Right lobe of liver (tissue), 4 donors: Measurements from ENCODE around the gene ALPP.

Experiments used
- POLR2A ChIP-seq: fragments of 450-650 bp; IDR thresholded peaks from one replicate; pipeline ENCODE4 v1.6.1; 2017; ENCODE audit warnings: antibody characterized with exemption, mild to moderate bottlenecking
- TF ChIP-seq, protein P1 (sequence below), 4 donors: fragments of 200-600 bp in 3 of 4; fragments of 450-650 bp in 1 of 4; IDR thresholded peaks; one replicate each; pipeline versions ENCODE4 v1.5.1 to v1.8.0; 2016 to 2022; ENCODE audit warnings: antibody characterized with exemption in 4 of 4, mild to moderate bottlenecking in 2 of 4
- donor health status: DM: no; HTN: no; CAD: no.
- donor health status: DM: no; HTN: no; CAD: no.
- donor health status: DM: no; HTN: yes; CAD: no.

DNA sequence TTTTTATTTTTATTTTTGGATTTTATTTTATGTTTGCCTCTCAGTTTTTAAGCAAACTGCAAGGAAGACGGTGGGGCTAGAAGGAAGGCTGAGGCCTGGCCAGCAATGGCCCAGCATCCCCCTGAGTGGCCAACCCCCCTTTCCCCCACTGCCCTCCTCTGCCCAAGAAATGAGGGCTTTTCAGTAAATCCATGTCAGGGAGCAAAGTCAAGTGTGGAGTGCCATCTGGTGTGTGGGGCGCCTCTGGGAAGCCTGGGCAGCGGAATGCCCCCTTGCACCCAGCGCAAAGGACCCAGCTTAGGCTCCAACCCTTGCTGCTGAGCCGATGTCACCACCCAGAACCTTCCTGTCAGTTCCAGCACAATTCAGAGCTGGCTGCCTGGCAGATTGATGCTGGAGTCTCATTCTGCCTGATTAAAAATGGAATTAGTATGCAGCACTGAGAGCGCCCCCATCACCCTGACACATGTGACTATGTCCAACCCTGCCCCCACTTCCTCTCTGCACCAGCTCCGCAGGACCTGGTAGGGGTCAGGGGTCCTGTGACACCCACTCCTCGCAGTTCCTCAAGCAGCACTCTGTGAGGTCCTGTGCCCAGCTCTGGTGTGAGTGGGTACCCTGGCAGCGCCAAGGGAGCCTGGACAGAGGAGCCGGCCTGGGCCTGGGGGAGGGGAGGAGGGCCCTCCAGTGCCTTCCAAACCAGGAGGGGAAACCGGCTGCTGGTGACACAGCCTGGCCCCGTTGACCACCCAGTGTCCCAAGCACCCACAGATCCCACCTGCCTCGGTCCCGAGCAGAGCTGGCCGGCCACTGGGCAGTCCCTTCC, 9.2 kb upstream of the ALPP start:
- TF ChIP-seq, protein P1, sequence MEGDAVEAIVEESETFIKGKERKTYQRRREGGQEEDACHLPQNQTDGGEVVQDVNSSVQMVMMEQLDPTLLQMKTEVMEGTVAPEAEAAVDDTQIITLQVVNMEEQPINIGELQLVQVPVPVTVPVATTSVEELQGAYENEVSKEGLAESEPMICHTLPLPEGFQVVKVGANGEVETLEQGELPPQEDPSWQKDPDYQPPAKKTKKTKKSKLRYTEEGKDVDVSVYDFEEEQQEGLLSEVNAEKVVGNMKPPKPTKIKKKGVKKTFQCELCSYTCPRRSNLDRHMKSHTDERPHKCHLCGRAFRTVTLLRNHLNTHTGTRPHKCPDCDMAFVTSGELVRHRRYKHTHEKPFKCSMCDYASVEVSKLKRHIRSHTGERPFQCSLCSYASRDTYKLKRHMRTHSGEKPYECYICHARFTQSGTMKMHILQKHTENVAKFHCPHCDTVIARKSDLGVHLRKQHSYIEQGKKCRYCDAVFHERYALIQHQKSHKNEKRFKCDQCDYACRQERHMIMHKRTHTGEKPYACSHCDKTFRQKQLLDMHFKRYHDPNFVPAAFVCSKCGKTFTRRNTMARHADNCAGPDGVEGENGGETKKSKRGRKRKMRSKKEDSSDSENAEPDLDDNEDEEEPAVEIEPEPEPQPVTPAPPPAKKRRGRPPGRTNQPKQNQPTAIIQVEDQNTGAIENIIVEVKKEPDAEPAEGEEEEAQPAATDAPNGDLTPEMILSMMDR (IDR thresholded peaks at IDR 0.05) = no peak
- TF ChIP-seq POLR2A = no peak
